CD4-positive, alpha-beta T cell (primary cell): ENCODE measurements around the gene SLC28A1. TPM values are rescaled to one million over a fixed set of nuclear protein-coding genes. Genes with fewer than 3 reads are reported as not detected.

ENCODE experiments used
- ATAC-seq: fragments of 200-7000 bp; cut with Tn5 transposase; one replicate; pipeline ENCODE4 v1.10.0; 2022; ENCODE audit warnings: mild to moderate bottlenecking; ENCODE audit not compliant: poor library complexity
- CTCF ChIA-PET: fragments of 350-600 bp; sonication (Branson Sonifier 250); formaldehyde crosslinking; loops from one replicate; lab custom pipeline; 2021; ENCODE audit warnings: antibody characterized with exemption, inconsistent platforms; lab: Charles Lee
- POLR2A ChIA-PET: fragments of 350-600 bp; sonication (Branson Sonifier 250); formaldehyde crosslinking; loops from one replicate; lab custom pipeline; 2021; ENCODE audit warnings: antibody characterized with exemption, inconsistent platforms; lab: Charles Lee
- DNase-seq, 14 experiments: peaks; one replicate each; pipeline ENCODE4 v3.0.0-alpha.2; 2013 to 2020; ENCODE audit warnings: mixed read lengths in 2 of 14
- H3K27ac ChIP-seq, 2 donors: one replicate each; pipeline versions ENCODE4 v1.5.1 to v1.7.0; 2013; ENCODE audit warnings: low read length in 2 of 2, low read depth in 1 of 2, mild to moderate bottlenecking in 1 of 2
- H3K27me3 ChIP-seq, 2 experiments: 1 replicate in 1 of 2; 2 replicates in 1 of 2; pipeline versions ENCODE4 v1.6.1 to v1.7.0; 2013; ENCODE audit warnings: low read length in 2 of 2, control low read depth in 1 of 2, mild to moderate bottlenecking in 1 of 2, moderate library complexity in 1 of 2; ENCODE audit not compliant: insufficient read depth in 2 of 2, control insufficient read depth in 1 of 2
- H3K36me3 ChIP-seq: one replicate; pipeline ENCODE4 v1.6.1; 2013; ENCODE audit warnings: low read length, control low read depth; ENCODE audit not compliant: insufficient read depth
- H3K4me1 ChIP-seq: one replicate; pipeline ENCODE4 v1.6.1; 2013; ENCODE audit warnings: low read length, control low read depth; ENCODE audit not compliant: insufficient read depth
- H3K4me3 ChIP-seq: one replicate; pipeline ENCODE4 v1.5.1; 2013; ENCODE audit warnings: mild to moderate bottlenecking, low read length, moderate library complexity
- H3K9me3 ChIP-seq, 2 experiments: 1 replicate in 1 of 2; 2 replicates in 1 of 2; pipeline versions ENCODE4 v1.6.1 to v1.7.0; 2013; ENCODE audit warnings: low read length in 2 of 2, mild to moderate bottlenecking in 2 of 2, control low read depth in 1 of 2, moderate library complexity in 1 of 2; ENCODE audit not compliant: control insufficient read depth in 1 of 2, insufficient read depth in 1 of 2
- H3K27ac Mint-ChIP-seq: one replicate; pipeline ENCODE4 v1.8.0; 2020; ENCODE audit warnings: mixed read lengths
- H3K27me3 Mint-ChIP-seq: one replicate; pipeline ENCODE4 v1.8.0; 2021; ENCODE audit warnings: mixed read lengths
- H3K36me3 Mint-ChIP-seq: one replicate; pipeline ENCODE4 v1.8.0; 2021; ENCODE audit warnings: low read depth, mixed read lengths
- H3K4me1 Mint-ChIP-seq: one replicate; pipeline ENCODE4 v1.8.0; 2021; ENCODE audit warnings: low read depth, mixed read lengths
- H3K4me3 Mint-ChIP-seq: one replicate; pipeline ENCODE4 v1.8.0; 2020; ENCODE audit warnings: mild to moderate bottlenecking, mixed read lengths
- H3K9me3 Mint-ChIP-seq: one replicate; pipeline ENCODE4 v1.8.0; 2020; ENCODE audit warnings: mixed read lengths
- CTCF ChIP-seq: fragments of 200-600 bp; IDR thresholded peaks from one replicate; pipeline ENCODE4 v1.8.0; 2022; ENCODE audit warnings: antibody characterized with exemption, mild to moderate bottlenecking
- intact Hi-C, 2 experiments: fragments of 100-400 bp; cut with DNase I in 1 of 2; cut with micrococcal nuclease in 1 of 2; formaldehyde crosslinking; loops; one replicate each; pipeline versions ENCODE4 v1.15.1 to v1.9.0; 2023 to 2025; cut with DNase I, micrococcal nuclease
- polyA plus RNA-seq, 2 donors: library from polyadenylated mRNA; unstranded; fragments of 120-200 nt; gene quantifications; one replicate each; pipeline ENCODE4 v1.2.1, GENCODE V29; 2013
- total RNA-seq, 174 experiments: library from RNA in 2 of 174; stranded (reverse) in 2 of 174; gene quantifications; one replicate each; pipeline ENCODE4 v1.2.3 and lab custom pipeline; 2021 to 2026

SLC28A1 gene
- total RNA-seq (not detected), total RNA-seq (lab: John Stamatoyannopoulos, UW) (0 to 0.13 (median 0) reads per million in 172 experiments)
- not detected for polyA plus RNA-seq (2013, experiment 1 of 2)
- not detected for polyA plus RNA-seq (2013, experiment 2 of 2)

GRCh38 chr15:84883916-84884781, at the start of gene SLC28A1:
Gene SLC28A1 (plus strand): TSS chr15:84884662. CDS start chr15:84887761, 3,099 bp downstream.
- no peaks in the 10 kb centered on the region for H3K9me3 Mint-ChIP-seq
- POLR2A ChIA-PET: no interaction called here
- no peaks in the 10 kb centered on the region for H3K36me3 ChIP-seq
- H3K9me3 ChIP-seq: no peaks in the 10 kb centered on the region
- H3K27me3 Mint-ChIP-seq: no peaks in the 10 kb centered on the region
- no peak within 1 kb of the TSS for H3K4me3 ChIP-seq
- no peaks in the 10 kb centered on the region for H3K4me1 Mint-ChIP-seq
- ATAC-seq (no peak), DNase-seq (no peak)
- H3K27ac Mint-ChIP-seq: no peak within 1 kb of the TSS
- intact Hi-C loops: no loop called here
- no peaks in the 10 kb centered on the region for H3K4me1 ChIP-seq
- no peaks in the 10 kb centered on the region for H3K27me3 ChIP-seq
- H3K27ac ChIP-seq: no peak within 1 kb of the TSS
- H3K4me3 Mint-ChIP-seq: no peak within 1 kb of the TSS
- CTCF ChIA-PET: no interaction called here
- TF ChIP-seq CTCF: no peak
- H3K36me3 Mint-ChIP-seq: no peaks in the 10 kb centered on the region

- ChIA-PET CTCF (no interaction called here), POLR2A (no interaction called here)
- ATAC-seq (no peak), DNase-seq (no peak)
- Mint-ChIP-seq H3K9me3 (no peaks in the 10 kb centered on the region), H3K27me3 (no peaks in the 10 kb centered on the region), H3K4me1 (no peaks in the 10 kb centered on the region), H3K36me3 (no peaks in the 10 kb centered on the region), H3K27ac (no peak overlapping the region), H3K4me3 (no peak overlapping the region)
- Histone ChIP-seq H3K27me3 (no peaks in the 10 kb centered on the region), H3K4me1 (no peaks in the 10 kb centered on the region), H3K4me3 (no peak overlapping the region), H3K36me3 (no peaks in the 10 kb centered on the region), H3K9me3 (no peaks in the 10 kb centered on the region), H3K27ac (no peak overlapping the region)
- intact Hi-C loops: loop anchor here in 1 of 2 experiments (5.0 kb wide), 1 partner anchor 57 kb away; no protein-coding TSS in a partner anchor
- TF ChIP-seq CTCF: no peak
Observed at GRCh38 chr15:84834969-84835368, 49.5 kb upstream of the SLC28A1 start.

GRCh38 chr15:84835661-84836337, 48.7 kb upstream of the SLC28A1 start:
- H3K9me3 Mint-ChIP-seq: no peaks in the 10 kb centered on the region
- H3K36me3 ChIP-seq: no peaks in the 10 kb centered on the region
- H3K4me1 ChIP-seq: no peaks in the 10 kb centered on the region
- H3K4me3 ChIP-seq: no peak overlapping the region
- H3K27ac ChIP-seq: no peak overlapping the region
- POLR2A ChIA-PET: no interaction called here
- DNase-seq: no peak
- intact Hi-C loops: no loop called here
- ATAC-seq: no peak
- no peaks in the 10 kb centered on the region for H3K27me3 Mint-ChIP-seq
- no peaks in the 10 kb centered on the region for H3K4me1 Mint-ChIP-seq
- no peaks in the 10 kb centered on the region for H3K9me3 ChIP-seq
- CTCF ChIA-PET: interaction anchor here (0.6 kb wide), 1 partner anchor 174 kb away, joined by 3 read pairs; no protein-coding TSS in a partner anchor
- H3K27me3 ChIP-seq: no peaks in the 10 kb centered on the region
- H3K27ac Mint-ChIP-seq: no peak overlapping the region
- no peak overlapping the region for H3K4me3 Mint-ChIP-seq
- no peak for TF ChIP-seq CTCF
- no peaks in the 10 kb centered on the region for H3K36me3 Mint-ChIP-seq
